CD14-positive monocyte (primary cell): ENCODE results near the gene ROPN1. TPM values are rescaled to one million over a fixed set of nuclear protein-coding genes. Genes with fewer than 3 reads are reported as not detected.
"Not testable (repeated sequence)": the region's sequence is repeated elsewhere in the genome, so short reads cannot be mapped to it uniquely, and the experiment has no call there.

Experiments
- DNase-seq, 3 donors: peaks; one replicate each; pipeline ENCODE4 v3.0.0-alpha.2; 2011 to 2022
- H2AFZ ChIP-seq: 2 replicates; pipeline ENCODE4 v1.6.0; 2012; ENCODE audit warnings: mild to moderate bottlenecking, low read depth, low read length, inconsistent platforms; ENCODE audit not compliant: insufficient read depth, poor library complexity, severe bottlenecking
- H3K27ac ChIP-seq, 2 donors: 1 replicate in 1 of 2; 2 replicates in 1 of 2; pipeline ENCODE4 v1.5.1; 2012 to 2013; ENCODE audit warnings: low read length in 2 of 2, control low read depth in 1 of 2, inconsistent platforms in 1 of 2, low read depth in 1 of 2, mild to moderate bottlenecking in 1 of 2
- H3K27me3 ChIP-seq, 2 donors: one replicate each; pipeline versions ENCODE4 v1.6.0 to v1.6.1; 2011 to 2013; ENCODE audit warnings: low read length in 2 of 2; ENCODE audit not compliant: control insufficient read depth in 2 of 2, insufficient read depth in 2 of 2
- H3K36me3 ChIP-seq, 2 donors: replicated peaks in 1 of 2; 1 replicate in 1 of 2; 2 replicates in 1 of 2; pipeline versions ENCODE4 v1.5.1 to v1.6.1; 2012 to 2013; ENCODE audit warnings: low read length in 2 of 2, control low read depth in 1 of 2, inconsistent platforms in 1 of 2, mild to moderate bottlenecking in 1 of 2; ENCODE audit not compliant: insufficient read depth in 2 of 2, control insufficient read depth in 1 of 2
- H3K4me1 ChIP-seq, 2 donors: 1 replicate in 1 of 2; 2 replicates in 1 of 2; pipeline versions ENCODE4 v1.5.1 to v1.6.1; 2012 to 2013; ENCODE audit warnings: low read length in 2 of 2, control low read depth in 1 of 2, inconsistent platforms in 1 of 2, mild to moderate bottlenecking in 1 of 2, moderate library complexity in 1 of 2; ENCODE audit not compliant: insufficient read depth in 2 of 2, control insufficient read depth in 1 of 2
- H3K4me2 ChIP-seq: replicated peaks from 2 replicates; pipeline ENCODE3; 2012; ENCODE audit warnings: low read length, moderate library complexity, mild to moderate bottlenecking; ENCODE audit not compliant: poor library complexity, severe bottlenecking; ENCODE audit errors: extremely low read depth
- H3K4me3 ChIP-seq, 3 experiments: fragments of 200-600 bp in 1 of 3; sonication (generic) in 1 of 3; replicated peaks in 1 of 3; 1 replicate in 2 of 3; 2 replicates in 1 of 3; pipeline ENCODE4 v1.5.1; 2011 to 2013; ENCODE audit warnings: low read length in 3 of 3, mild to moderate bottlenecking in 3 of 3, control low read depth in 2 of 3, low read depth in 2 of 3, inconsistent platforms in 1 of 3, moderate library complexity in 1 of 3
- H3K79me2 ChIP-seq: 2 replicates; pipeline ENCODE4 v1.6.0; 2012; ENCODE audit warnings: mild to moderate bottlenecking, control low read depth, inconsistent platforms, low read length, moderate library complexity; ENCODE audit not compliant: insufficient read depth
- H3K9ac ChIP-seq: 2 replicates; pipeline ENCODE4 v1.6.0; 2017; ENCODE audit warnings: low read length, mild to moderate bottlenecking; ENCODE audit not compliant: insufficient read depth, poor library complexity, severe bottlenecking
- H3K9me3 ChIP-seq, 2 donors: replicated peaks in 1 of 2; 1 replicate in 1 of 2; 2 replicates in 1 of 2; pipeline versions ENCODE4 v1.5.1 to v1.6.1; 2012 to 2013; ENCODE audit warnings: low read length in 2 of 2, control low read depth in 1 of 2; ENCODE audit not compliant: control insufficient read depth in 1 of 2, insufficient read depth in 1 of 2
- H4K20me1 ChIP-seq: 2 replicates; pipeline ENCODE4 v1.6.0; 2012; ENCODE audit warnings: mild to moderate bottlenecking, low read length, control low read depth, moderate library complexity; ENCODE audit not compliant: insufficient read depth
- H3K27ac Mint-ChIP-seq, 7 donors: one replicate each; pipeline ENCODE4 v1.8.0; 2020; ENCODE audit warnings: mild to moderate bottlenecking in 7 of 7, mixed read lengths in 7 of 7, moderate library complexity in 6 of 7, inconsistent platforms in 2 of 7
- H3K27me3 Mint-ChIP-seq, 3 donors: one replicate each; pipeline ENCODE4 v1.8.0; 2021 to 2022; ENCODE audit warnings: low read depth in 3 of 3, mild to moderate bottlenecking in 3 of 3, mixed read lengths in 3 of 3, moderate library complexity in 3 of 3, inconsistent platforms in 1 of 3
- H3K36me3 Mint-ChIP-seq, 2 donors: one replicate each; pipeline ENCODE4 v1.8.0; 2020; ENCODE audit warnings: mixed read lengths in 2 of 2, inconsistent platforms in 1 of 2, mild to moderate bottlenecking in 1 of 2
- H3K4me1 Mint-ChIP-seq: one replicate; pipeline ENCODE4 v1.8.0; 2020; ENCODE audit warnings: mild to moderate bottlenecking, mixed read lengths
- H3K4me3 Mint-ChIP-seq, 2 donors: one replicate each; pipeline ENCODE4 v1.8.0; 2020; ENCODE audit warnings: mild to moderate bottlenecking in 2 of 2, mixed read lengths in 2 of 2, moderate library complexity in 1 of 2
- H3K9me3 Mint-ChIP-seq, 7 donors: one replicate each; pipeline ENCODE4 v1.8.0; 2020 to 2022; ENCODE audit warnings: mixed read lengths in 7 of 7, mild to moderate bottlenecking in 6 of 7, moderate library complexity in 6 of 7, inconsistent platforms in 2 of 7
- WGBS: methylation state at CpG from one replicate; pipeline ENCODE4 v1.1.5; 2013; ENCODE audit warnings: missing lambda C conversion rate; ENCODE audit not compliant: insufficient coverage; 5-methylcytosine and 5-hydroxymethylcytosine counted together
- intact Hi-C, 2 donors: fragments of 100-400 bp; cut with micrococcal nuclease; formaldehyde crosslinking; loops; one replicate each; pipeline versions ENCODE4 v1.15.0 to v1.15.1; 2023
- polyA plus RNA-seq, 3 donors: library from polyadenylated mRNA; depleted of rRNA in 1 of 3; unstranded in 2 of 3; stranded (reverse) in 1 of 3; fragments of 300-500 nt in 2 of 3; fragments of >200 nt in 1 of 3; fragmentation: Illumina TruSeq in 2 of 3; gene quantifications; 1 replicate in 2 of 3; 2 replicates in 1 of 3; pipeline ENCODE4 v1.2.3, GENCODE V29; 2012 to 2021
- TF ChIP-seq, protein P1 (sequence below): fragments of 200-600 bp; IDR thresholded peaks from one replicate; pipeline ENCODE4 v1.8.0; 2022; ENCODE audit warnings: antibody characterized with exemption, mild to moderate bottlenecking

ROPN1 gene
- polyA plus RNA-seq, 3 donors = not detected

DNA sequence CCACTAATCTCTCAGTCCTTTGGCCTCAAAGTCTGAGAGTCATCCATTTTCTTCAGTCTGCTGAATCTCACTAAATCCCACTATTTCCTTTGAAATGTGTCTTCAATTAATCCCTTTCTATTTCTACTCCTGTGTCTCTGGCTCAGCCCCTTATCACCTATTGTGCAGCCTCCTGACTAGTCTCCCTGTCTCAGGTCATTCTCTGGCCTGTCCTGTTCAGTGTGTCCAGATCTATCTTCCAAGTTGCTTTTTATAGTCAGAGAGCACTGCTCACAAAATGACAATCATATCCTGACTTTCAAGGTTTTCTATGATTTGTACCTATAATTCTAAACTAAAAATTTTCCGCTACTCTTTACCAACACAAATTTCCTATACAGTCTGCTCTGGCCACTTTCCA, 7.6 kb downstream of the ROPN1 start:
- Histone ChIP-seq H3K36me3 (no peaks in the 10 kb centered on the region), H4K20me1 (no peaks in the 10 kb centered on the region), H3K9ac (no peak overlapping the region), H3K4me3 (no peak overlapping the region), H3K79me2 (no peaks in the 10 kb centered on the region), H3K27ac (no peak overlapping the region), H3K27me3 (peaks cover 23 to 33% of the 10 kb centered on the region in 2 donors), H3K4me2 (no peak overlapping the region), H3K9me3 (no peaks in the 10 kb centered on the region), H2AFZ (no peak overlapping the region), H3K4me1 (no peaks in the 10 kb centered on the region)
- intact Hi-C loops = no loop called here
- H3K27ac Mint-ChIP-seq = no peak overlapping the region
- peaks cover 0 to 3% (median 0%) of the 10 kb centered on the region in 7 donors for H3K9me3 Mint-ChIP-seq
- peaks cover 29 to 55% (median 41%) of the 10 kb centered on the region in 3 donors for H3K27me3 Mint-ChIP-seq
- DNase-seq = no peak
- TF ChIP-seq, protein P1, sequence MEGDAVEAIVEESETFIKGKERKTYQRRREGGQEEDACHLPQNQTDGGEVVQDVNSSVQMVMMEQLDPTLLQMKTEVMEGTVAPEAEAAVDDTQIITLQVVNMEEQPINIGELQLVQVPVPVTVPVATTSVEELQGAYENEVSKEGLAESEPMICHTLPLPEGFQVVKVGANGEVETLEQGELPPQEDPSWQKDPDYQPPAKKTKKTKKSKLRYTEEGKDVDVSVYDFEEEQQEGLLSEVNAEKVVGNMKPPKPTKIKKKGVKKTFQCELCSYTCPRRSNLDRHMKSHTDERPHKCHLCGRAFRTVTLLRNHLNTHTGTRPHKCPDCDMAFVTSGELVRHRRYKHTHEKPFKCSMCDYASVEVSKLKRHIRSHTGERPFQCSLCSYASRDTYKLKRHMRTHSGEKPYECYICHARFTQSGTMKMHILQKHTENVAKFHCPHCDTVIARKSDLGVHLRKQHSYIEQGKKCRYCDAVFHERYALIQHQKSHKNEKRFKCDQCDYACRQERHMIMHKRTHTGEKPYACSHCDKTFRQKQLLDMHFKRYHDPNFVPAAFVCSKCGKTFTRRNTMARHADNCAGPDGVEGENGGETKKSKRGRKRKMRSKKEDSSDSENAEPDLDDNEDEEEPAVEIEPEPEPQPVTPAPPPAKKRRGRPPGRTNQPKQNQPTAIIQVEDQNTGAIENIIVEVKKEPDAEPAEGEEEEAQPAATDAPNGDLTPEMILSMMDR = no peak
- H3K36me3 Mint-ChIP-seq = no peaks in the 10 kb centered on the region
- no peak overlapping the region for H3K4me3 Mint-ChIP-seq
- H3K4me1 Mint-ChIP-seq = peaks cover 5% of the 10 kb centered on the region
- no CpG with 5 or more reads among the region's 1 CpG for WGBS

GRCh38 chr3:123981317-123981716, 10.6 kb downstream of the ROPN1 start:
- H3K9me3 ChIP-seq, H3K36me3 Mint-ChIP-seq, H3K27ac ChIP-seq, H3K36me3 ChIP-seq, H3K27ac Mint-ChIP-seq, H3K4me1 ChIP-seq, intact Hi-C loops, DNase-seq, H3K79me2 ChIP-seq, H3K4me1 Mint-ChIP-seq, H3K4me2 ChIP-seq, H3K9me3 Mint-ChIP-seq, H3K4me3 Mint-ChIP-seq, H4K20me1 ChIP-seq, H2AFZ ChIP-seq, H3K9ac ChIP-seq, H3K4me3 ChIP-seq: not testable (repeated sequence)
- peaks cover 7 to 26% of the 10 kb centered on the region in 2 donors for H3K27me3 ChIP-seq
- H3K27me3 Mint-ChIP-seq = peaks cover 18 to 36% (median 30%) of the 10 kb centered on the region in 3 donors
- WGBS = no CpG with 5 or more reads among the region's 4 CpGs
